HG02943 (cell line): ENCODE results near the gene REXO1.
"Not testable (repeated sequence)": the region's sequence is repeated elsewhere in the genome, so short reads cannot be mapped to it uniquely, and the experiment has no call there.

Source experiments
- ATAC-seq: cut with Tn5 transposase; IDR thresholded peaks from one replicate; pipeline ENCODE4 v1.9.1; 2021; ENCODE audit warnings: mild to moderate bottlenecking, low read depth, moderate library complexity; ENCODE audit not compliant: unreplicated experiment

REXO1 gene

DNA sequence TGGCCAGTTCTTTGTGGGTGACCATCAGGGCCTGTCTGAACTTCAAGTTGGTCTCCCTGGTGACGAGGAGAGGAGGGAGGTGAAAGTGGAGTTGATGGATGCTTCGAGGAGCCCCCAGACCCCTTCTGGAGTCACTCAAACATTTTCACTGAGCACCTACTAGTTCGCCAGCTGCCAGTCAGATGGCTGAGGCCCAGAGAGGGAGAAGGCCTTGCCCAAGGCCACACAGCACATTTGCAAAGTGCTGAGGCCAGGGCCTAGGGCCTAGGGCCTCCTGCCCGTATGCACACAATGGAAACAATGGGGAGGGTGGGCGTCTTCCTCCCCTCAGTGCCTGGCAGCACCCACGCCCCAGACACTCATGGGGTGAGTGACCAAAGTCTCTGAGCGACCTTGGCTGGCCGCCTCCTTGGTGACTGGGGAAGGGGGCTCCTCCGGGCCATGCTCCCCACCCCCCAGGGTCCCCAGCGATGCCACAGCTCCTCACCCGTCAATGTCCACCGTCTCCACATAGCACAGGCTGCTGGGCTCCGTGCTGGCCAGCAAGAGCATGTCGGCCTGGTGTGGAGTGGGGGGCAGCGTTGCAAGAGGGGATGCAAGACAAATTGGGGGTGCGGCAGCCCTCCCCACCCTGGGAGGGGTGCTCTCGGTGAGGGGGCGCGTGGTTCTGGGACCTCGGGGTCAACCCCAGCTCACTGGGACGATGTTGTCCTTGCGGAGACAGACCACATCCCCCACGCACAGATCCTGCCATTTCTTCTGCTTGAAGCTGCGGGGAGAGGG is 42.7 kb downstream of the REXO1 start:
- ATAC-seq: no peak

DNA sequence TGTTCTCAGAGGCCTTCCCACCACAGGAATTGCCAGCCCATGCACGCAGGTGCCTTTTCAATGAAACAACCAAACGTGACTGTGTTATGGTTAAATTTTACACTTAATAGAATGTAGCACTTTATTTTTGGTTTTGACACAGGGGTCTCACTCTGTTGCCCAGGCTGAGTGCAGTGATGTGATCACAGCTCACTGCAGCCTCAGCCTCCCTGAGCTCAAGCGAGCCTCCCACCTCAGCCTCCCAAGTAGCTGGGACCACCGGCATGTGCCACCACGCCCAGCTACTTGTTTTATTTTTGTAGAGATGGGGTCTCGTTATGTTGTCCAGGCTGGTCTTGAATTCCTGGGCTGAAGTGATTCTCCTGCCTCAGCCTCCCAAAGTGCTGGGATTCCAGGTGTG is 43.4 kb downstream of the REXO1 start:
- no peak for ATAC-seq

DNA sequence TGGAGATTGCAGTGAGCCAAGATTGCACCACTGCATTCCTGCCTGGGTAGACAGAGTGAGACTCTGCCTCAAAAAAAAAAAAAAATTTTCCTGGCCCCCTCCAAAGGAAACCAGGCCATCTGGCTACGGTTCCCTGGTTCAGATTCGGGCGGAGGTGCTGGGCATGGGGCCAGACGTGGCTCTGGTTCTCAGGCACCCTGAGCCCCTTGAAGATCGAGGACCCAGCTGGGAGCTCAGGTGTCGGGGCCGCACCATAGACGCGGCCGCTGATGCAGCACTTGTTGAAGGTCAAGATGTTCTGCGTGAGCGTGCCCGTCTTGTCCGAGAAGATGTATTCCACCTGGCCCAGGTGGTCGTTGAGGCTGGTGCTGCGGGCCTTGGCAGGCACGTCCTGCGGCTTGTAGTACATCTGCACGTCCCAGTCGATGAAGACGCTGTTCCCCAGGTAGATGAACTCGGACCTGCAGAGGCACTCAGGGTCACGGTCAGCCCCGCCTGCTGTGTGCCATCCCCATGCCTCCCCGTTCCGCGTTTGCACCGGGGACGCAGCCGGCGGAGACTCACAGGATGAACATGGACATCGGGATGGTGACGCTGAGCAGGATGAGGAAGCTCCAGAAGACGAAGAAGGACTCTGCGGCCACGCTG is 48.5 kb downstream of the REXO1 start:
- no peak for ATAC-seq

DNA sequence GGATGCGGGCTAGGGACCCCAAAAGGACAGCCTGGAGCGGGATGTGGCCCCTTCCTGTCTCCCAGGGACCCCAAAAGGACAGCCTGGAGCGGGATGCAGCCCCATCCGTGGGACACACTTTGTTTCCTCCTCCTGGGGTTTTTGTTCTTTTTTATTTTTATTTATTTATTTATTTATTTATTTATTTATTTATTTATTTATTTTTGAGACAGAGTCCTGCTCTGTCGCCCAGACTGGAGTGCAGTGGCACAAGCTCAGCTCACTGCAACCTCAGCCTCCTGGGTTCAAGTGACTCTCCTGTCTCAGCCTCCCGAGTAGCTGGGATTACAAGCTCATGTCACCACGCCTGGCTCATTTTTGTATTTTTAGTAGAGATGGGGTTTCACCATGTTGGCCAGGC is 51.0 kb downstream of the REXO1 start:
- not testable (repeated sequence) for ATAC-seq

DNA sequence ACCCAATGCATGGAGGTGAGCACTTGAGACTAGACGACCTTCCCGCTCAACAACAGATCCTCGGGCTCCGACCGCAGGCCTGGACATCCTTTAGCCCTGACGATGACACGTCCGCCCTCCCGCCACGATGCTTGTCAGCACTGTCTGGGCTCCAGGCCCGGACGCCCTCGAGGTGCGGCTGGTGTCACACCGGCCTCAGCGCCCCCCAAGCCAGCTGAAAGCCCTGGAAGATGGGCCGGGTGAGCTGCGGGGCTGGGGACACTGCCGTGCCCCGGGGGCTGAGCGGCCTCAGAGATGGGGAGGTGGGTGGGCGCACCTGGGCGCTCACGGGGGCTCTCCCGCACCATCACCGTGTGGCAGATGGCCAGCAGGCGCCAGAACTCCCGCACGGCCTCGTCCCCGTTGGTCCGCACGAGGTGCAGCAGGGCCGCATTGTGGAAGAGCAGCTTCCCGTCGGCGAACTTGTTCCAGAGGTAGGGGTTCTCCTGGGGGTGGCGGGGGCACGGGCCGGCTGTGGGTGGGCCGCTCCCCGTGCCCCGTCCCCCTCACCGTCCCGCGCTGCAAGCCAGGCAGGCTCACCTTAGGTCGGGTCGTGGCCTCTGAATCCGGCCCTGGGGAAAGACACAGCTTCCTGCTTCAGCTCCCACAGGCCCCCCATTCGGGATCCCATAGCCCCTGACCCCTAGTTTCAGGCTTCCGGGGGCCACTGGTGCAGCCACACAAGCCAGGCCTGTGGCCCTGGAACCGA is 51.7 kb downstream of the REXO1 start:
- ATAC-seq: no peak

DNA sequence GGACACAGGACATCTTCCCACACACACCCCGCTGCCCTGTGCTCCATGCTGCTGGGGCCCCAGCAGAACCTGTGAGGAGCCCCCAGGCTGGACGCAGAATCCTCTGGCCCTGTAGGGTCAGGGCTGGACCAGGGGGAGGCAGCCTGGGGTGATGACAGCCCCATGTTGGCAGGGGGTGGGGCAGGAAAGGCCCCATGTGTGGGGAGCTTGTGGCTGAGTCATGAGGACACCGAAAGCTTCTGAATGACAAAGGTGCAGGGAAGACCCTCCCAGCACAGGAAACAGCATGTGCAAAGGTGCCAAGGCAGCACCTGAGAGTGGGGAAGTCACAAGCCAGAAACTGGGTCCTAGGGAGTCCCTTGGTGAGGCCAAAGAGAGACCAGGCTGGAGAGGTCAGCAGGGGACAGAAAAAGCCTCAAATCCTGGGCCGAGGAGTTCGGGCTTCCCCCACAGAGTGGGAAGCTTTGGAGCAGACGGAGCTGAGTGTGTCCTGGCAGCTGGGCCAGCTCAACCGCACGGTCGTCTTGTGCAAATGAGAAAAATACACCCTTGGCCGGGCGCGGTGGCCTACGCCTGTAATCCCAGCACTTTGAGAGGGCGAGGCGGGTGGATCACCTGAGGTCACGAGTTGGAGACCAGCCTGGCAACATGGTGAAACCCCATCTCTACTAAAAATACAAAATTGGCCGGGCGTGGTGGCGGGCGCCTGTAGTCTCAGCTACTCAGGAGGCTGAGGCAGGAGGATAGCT is 53.7 kb downstream of the REXO1 start:
- no peak for ATAC-seq

DNA sequence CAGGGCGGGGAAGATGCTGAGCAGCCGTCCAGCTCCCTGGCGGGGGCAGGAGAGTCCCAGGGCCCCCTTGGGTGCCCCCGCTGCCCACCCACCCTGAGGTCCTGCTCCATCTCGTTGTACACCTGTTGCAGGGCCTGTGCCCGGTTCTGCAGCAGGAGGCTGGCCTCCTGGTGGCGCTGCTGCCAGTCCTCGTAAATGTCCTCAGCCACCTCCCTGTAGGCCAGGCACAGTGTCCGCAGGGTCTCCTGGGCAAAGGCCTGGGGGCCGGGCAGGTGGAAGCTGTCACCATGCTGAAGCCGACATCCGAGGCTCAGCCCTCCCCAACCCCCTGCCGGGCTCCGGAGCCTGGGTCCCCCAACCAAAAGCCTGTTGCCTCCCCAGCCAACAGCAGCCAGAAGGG is 56.4 kb downstream of the REXO1 start:
- no peak for ATAC-seq

DNA sequence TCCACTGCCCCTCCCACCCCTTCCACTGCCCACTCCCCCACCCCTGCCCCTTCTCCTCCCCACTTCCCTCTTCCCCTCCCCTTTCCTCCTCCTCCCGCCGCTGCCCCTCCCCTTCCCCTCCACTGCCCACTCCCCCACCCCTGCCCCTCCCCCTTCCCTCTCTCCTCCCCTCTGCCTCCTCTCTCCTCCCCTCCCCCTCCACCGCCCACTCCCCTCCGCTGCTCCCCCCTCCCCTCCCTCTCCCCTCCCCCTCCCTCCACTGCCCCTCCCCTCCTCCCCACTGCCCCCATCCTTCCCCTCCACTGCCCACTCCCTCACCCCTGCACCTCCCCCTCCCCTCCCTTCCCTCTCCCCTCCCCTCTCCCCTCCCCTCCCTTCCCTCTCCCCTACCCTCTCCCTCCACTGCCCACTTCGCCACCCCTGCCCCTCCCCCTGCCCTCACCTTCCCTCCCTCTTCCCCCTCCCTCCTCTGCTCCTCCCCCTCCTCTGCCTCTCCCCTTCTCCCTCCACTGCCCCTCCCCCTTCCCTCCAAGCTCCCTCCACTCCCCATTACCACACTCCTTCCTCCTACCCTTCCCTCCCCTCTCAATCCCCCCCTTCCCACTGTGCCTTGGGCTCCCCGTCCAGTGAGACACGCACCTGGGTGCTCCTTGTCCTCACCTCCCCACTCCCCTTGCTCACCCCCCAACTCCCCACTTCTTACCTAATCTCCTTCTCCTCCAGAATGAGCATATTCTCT is 58.1 kb downstream of the REXO1 start:
- ATAC-seq: no peak

DNA sequence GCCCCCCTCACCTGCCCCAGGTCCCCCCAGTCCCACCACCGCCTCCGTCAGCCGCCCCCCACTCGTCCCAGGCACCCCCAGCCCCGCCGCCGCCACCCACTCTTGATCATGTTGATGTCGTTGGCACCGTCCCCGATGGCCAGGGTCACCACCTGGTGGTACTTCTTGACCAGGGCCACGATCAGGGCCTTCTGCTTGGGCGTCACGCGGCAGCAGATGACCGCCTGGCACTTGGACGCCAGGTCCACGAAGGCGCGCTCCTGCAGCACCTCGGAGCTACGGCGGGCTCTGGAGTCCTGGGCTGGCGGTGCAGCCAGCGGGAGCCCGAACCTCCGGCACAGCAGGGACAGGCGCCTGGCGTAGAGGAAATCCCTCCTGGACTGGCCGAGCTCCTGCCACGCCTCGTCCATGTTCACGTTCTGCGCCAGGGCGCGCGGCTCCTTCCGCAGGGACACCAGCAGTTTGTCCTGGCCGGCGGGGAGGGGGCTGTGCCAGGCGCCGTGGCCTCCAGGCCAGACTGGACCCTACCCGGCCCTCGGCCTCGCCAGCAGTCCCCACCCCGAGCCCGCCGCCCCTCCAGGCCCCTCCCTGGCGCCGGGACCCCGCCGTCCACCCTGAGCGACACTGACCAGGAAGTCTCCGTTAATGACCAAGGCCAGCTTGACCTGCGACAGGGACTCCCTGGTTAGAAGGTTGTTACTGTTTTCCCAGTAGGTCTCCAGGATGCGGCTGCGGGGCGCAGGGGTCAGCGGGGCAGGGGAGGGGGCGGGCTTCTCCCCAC is 58.8 kb downstream of the REXO1 start:
- ATAC-seq: no peak

DNA sequence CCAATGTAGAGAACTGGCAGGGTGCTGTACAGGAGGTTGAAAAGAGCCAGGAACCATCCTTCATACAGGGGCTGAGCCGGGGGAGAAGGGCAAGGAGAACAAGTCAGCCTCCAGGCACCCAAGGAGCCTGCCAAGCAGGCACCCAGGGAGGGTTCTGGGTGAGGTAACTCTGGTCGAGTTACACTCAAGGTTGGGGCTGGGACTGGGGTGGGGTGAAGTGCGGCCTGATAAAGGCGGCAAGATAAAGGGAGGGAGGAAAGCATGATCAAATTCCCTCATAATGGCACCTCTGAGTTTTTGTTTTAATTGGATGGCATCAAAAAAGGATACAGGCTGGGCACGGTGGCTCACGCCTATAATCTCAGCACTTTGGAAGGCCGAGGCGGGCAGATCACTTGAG is 61.2 kb downstream of the REXO1 start:
- no peak for ATAC-seq

DNA sequence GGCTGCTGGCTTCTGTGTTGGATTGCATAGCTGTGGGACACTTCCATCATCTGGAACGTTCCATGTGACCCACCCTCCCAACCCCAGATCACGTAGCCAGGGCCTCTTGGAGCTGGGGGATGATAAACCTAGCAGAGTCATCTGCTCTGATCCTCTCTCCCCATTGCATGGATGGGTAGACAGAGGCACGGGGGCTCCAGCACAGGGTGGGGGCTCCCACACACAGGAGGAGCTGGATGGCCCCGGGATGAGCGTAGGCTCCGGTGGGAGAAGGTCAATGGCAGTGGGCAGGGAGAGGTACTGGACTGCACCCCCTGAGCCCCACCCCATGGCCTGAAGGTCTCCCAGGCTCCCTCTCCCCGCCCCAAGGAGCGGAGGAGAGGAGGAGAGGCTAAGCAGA is 61.6 kb downstream of the REXO1 start:
- no peak for ATAC-seq

DNA sequence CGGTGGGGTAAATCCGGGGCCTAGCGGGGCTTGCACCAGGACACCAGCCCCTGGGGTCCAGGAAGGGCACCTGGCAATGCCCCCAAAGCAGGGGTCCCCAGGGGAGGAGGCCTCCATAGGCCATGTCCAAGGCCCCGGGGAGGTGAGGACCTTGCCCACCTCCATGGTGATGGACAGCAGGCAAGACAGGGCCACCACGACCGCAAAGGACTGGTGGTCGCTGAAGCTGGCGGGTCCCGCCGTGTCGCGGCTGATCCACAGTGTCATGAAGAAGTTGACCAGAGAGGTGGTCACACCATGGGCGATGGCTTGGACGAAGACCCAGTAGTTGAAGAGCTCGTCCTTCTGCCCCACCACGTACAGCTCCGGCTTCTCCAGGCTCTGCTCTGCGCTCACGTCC is 63.0 kb downstream of the REXO1 start:
- no peak for ATAC-seq

DNA sequence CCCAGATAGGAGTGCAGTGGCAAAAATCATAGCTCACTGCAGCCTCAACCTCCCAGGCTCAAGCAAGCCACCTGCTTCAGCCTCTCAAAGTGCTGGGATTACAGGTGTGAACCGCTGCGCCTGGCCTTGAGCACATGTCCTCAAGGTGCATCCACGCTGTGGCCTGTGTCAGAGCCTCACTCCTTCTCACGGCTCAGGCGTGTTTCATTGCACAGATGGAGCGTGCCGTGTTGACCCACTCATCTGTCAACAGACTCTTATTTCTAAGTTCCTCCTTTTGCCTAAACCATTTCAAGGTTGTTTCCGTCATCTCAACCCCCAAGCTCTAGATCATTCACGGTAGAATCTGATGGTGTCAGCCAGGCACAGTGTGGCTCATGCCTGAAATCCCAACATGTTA is 64.4 kb downstream of the REXO1 start:
- ATAC-seq: no peak

DNA sequence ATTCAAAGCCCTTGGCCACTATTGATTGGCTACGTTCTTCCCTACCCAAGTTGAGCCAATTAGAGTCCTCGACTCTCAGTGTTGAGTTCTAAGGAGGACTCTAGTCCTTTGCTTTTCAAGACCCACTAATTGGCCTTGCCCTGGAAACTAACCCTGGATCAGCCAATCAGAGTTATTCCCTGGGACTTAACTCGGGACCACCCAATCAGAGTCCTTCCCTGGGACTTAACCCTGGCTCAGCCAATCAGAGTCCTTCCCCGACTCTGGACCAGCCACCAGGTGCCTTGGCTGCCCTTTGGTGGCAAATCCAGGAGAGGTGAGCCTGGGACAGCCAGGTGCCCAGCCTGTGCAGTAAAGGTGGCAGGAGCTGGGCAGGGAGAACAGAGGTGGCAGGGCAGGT is 64.9 kb downstream of the REXO1 start:
- ATAC-seq: no peak

DNA sequence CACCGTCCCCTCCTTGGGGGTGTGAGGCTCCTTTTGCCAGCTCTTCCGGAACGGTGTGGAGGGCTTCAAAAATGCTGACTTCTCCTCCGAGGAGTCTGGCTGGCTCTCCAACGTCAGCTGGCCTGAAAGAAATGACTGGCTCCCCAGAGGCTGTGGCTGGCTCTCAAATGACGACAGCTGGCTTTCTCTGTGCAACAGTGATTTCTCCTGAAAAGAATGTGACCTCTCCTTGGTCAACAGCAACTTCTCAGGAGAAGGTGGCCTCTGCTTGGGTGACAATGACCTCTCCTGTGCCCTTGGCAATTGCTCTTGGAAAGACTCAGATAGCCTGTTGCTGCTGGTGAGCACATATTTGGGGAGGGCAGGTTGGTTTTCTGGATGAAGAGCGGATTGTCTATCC is 65.8 kb downstream of the REXO1 start:
- no peak for ATAC-seq

DNA sequence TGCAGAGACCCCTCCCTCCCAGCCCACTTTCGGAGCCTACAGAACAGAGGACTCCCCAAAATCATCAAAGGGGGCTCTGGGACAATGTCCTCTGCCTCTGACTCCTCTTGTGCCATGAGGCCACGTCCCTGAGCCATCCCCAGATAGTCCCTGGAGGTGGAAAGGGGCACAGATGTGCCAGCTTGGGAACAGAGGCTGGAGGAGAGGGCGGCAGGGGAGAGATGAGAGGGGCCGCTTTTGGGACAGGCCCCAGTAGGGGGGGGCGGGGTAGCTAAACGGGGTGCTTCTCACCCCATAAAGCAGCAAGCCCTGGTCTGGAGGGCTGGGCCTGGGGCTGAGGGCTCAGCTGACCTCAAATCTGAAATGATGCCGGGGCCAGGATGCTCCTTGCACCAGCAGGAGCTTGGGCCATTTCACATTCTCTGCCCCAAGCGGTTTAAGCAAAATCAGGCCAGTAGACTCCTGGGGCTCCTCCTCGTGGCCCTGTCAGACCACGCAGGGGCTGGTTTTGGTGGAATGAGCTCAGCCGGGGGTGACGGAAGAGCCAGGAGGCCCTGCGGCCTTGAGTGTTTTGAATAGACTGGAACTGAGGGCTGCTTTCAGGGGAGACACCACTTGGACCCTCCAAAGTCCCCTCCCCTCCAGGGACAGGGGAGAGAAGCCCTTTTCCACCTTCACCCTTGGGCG is 67.9 kb downstream of the REXO1 start:
- ATAC-seq: no peak

DNA sequence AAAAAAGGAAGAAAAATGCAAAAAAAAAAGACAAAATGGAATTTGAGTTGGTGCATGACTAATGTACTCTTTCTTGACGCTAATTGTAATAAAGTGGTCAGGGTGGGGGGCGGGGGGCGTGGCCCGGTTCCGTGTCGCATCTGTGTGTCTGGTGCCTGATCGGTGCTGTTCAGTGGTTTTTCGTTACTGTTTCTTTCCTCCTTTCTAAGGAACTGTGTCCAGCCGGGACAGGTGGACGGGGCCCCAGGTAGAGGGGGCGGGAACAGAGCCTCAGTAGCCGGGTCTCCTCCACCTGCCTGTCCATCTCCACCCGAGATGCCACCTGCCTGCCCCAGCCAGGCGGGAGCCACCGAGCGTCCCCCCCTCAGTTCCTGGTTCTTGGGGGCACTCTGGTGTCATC is 68.7 kb downstream of the REXO1 start:
- no peak for ATAC-seq

DNA sequence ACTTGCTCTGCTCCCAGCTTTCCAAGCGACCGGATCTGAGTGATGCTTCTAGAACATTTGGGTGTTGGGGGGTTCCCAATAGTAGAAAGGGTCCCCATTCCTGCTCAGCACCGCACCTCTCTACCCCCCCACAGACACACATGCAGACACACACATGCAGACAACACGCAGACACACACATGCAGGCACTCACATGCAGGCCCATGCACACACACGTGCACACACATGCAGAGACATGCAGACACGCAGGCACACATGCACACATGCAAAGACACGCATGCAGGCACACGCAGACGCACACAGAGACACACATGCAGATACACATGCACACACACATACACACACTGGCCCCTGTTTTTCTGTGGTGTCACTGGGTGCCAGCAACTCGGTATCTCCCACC is 71.1 kb downstream of the REXO1 start:
- no peak for ATAC-seq

DNA sequence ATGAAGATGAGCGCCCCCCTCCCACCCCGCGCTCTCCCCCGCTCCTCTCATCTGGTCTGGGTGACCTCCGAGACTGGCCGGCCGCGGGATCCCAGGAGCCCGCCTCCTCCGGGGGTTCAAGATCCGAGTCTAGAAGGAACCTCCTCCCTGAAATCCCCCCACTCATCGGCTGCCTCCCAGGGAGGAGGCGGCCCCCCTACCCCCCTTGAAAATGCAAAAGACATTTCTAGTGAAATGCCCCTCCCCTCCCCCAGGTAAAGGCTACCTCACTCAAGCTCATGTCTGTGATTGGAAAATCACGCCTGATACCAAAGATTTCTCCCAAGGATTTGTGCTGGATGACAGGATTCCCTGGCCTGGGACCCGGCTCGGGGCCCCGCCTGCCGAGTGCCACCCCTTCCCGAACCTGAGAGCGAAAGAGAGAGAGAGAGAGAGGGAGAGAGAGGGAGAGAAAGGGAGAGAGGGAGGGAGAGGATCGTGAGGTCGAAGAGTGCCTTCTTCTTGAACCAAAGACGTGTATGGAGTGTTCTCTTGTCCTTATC is 71.6 kb downstream of the REXO1 start:
- no peak for ATAC-seq
